ACC112 (cell line): ENCODE measurements around the gene CCDC121.

Experiments
- H2AFZ ChIP-seq: fragments of 200-600 bp; sonication (generic); one replicate; pipeline ENCODE4 v1.6.0; 2017; ENCODE audit warnings: antibody characterized with exemption, low read length; ENCODE audit not compliant: unreplicated experiment
- H3K27ac ChIP-seq: fragments of 200-600 bp; sonication (generic); 2 replicates; pipeline ENCODE4 v1.5.1; 2014; ENCODE audit warnings: low read depth, mild to moderate bottlenecking, antibody characterized with exemption, low read length, moderate library complexity
- H3K27me3 ChIP-seq: fragments of 200-600 bp; sonication (generic); 2 replicates; pipeline ENCODE4 v1.6.1; 2014; ENCODE audit warnings: mild to moderate bottlenecking, antibody characterized with exemption, low read length, moderate library complexity, mixed read lengths; ENCODE audit not compliant: insufficient read depth
- H3K36me3 ChIP-seq: fragments of 200-600 bp; sonication (generic); 2 replicates; pipeline ENCODE4 v1.6.1; 2016; ENCODE audit warnings: mild to moderate bottlenecking, antibody characterized with exemption, low read length, moderate library complexity, mixed read lengths; ENCODE audit not compliant: insufficient read depth
- H3K4me1 ChIP-seq: fragments of 200-600 bp; sonication (generic); one replicate; pipeline ENCODE4 v1.6.1; 2016; ENCODE audit warnings: low read length, mixed read lengths; ENCODE audit not compliant: insufficient read depth, unreplicated experiment, control insufficient read depth
- H3K4me3 ChIP-seq: fragments of 200-600 bp; sonication (generic); 2 replicates; pipeline ENCODE4 v1.5.1; 2014; ENCODE audit warnings: mild to moderate bottlenecking, low read depth, low read length
- H3K79me2 ChIP-seq: fragments of 200-600 bp; sonication (generic); one replicate; pipeline ENCODE4 v1.6.0; 2016; ENCODE audit warnings: low read length; ENCODE audit not compliant: control insufficient read depth, unreplicated experiment, insufficient read depth

CCDC121 gene

GRCh38 chr2:27582129-27582694 lies 46.6 kb downstream of the CCDC121 start:
- Histone ChIP-seq H3K27ac (peak overlapping the region; percentile 12; the same call in 1 of the 2 replicates), H3K36me3 (0 out of 2 replicates have a peak, but pooled peaks cover 7% of the 10 kb centered on the region), H3K4me3 (peak overlapping the region; percentile 95), H3K27me3 (no peaks in the 10 kb centered on the region), H2AFZ (peak overlapping the region; percentile 94), H3K79me2 (peaks cover 41% of the 10 kb centered on the region), H3K4me1 (peaks cover 14% of the 10 kb centered on the region)

GRCh38 chr2:27581417-27582128 lies 47.2 kb downstream of the CCDC121 start:
- Histone ChIP-seq H3K27me3 (no peaks in the 10 kb centered on the region), H3K27ac (no peak overlapping the region), H3K4me3 (no peak overlapping the region), H2AFZ (no peak overlapping the region), H3K4me1 (peaks cover 14% of the 10 kb centered on the region), H3K36me3 (0 out of 2 replicates have a peak, but pooled peaks cover 6% of the 10 kb centered on the region), H3K79me2 (peaks cover 35% of the 10 kb centered on the region)
